LNCaP clone FGC (cell line): ENCODE data around the gene RCCD1.

Experiments
- DNase-seq: peaks from one replicate; pipeline ENCODE4 v3.0.0-alpha.2; 2011; ENCODE audit warnings: low read depth
- H3K4me3 ChIP-seq: 2 replicates; pipeline ENCODE4 v1.5.1; 2011; ENCODE audit warnings: mild to moderate bottlenecking, low read depth, low read length, control low read depth
- TF ChIP-seq, protein P1 (sequence below): IDR thresholded peaks from 2 replicates; pipeline ENCODE4 v1.5.1; 2012; ENCODE audit warnings: mild to moderate bottlenecking; ENCODE audit not compliant: control insufficient read depth, insufficient read depth; ENCODE audit errors: extremely low read depth

RCCD1 gene

GRCh38 chr15:90946941-90947576 is 7.6 kb upstream of the RCCD1 start:
- TF ChIP-seq, protein P1, sequence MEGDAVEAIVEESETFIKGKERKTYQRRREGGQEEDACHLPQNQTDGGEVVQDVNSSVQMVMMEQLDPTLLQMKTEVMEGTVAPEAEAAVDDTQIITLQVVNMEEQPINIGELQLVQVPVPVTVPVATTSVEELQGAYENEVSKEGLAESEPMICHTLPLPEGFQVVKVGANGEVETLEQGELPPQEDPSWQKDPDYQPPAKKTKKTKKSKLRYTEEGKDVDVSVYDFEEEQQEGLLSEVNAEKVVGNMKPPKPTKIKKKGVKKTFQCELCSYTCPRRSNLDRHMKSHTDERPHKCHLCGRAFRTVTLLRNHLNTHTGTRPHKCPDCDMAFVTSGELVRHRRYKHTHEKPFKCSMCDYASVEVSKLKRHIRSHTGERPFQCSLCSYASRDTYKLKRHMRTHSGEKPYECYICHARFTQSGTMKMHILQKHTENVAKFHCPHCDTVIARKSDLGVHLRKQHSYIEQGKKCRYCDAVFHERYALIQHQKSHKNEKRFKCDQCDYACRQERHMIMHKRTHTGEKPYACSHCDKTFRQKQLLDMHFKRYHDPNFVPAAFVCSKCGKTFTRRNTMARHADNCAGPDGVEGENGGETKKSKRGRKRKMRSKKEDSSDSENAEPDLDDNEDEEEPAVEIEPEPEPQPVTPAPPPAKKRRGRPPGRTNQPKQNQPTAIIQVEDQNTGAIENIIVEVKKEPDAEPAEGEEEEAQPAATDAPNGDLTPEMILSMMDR = no peak

DNA sequence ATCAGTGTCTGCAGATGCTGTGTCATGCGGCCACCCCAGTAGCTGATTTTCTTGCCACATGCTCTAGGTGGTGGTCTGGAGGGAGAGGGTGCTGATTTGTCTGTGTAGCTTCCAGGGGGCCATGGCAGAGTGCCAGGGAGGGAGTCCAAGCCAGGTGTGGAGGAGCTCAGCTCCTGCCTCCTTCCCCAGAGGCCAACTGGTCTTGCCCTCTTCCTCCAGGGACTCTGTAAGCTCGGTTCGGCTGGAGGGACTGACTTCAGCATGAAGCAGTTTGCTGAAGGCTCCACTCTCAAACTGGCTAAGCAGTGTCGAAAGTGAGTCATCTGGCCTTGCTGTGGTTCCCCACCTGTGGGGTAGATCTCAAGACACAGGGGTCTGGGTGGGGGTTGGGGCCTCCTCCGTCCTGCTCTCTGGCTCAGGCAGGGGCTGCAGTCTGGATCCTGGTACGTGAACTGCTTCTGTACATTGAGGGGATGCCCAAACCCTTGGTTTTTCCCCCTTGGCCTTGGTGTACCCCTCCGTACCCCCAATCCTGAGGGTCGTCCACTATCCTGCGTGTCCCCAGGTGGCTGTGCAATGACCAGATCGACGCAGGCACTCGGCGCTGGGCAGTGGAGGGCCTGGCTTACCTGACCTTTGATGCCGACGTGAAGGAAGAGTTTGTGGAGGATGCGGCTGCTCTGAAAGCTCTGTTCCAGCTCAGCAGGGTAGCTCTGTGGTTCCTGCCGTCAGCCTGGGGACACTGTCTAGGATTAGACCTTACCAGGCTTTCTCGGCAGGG is 6.9 kb upstream of the RCCD1 start:
- no peak overlapping the region for H3K4me3 ChIP-seq
- no peak for DNase-seq
- TF ChIP-seq, protein P1 = no peak

More at GRCh38 chr15:90946941-90947576, 7.6 kb upstream of the RCCD1 start:
- H3K4me3 ChIP-seq = no peak overlapping the region
- DNase-seq = no peak

GRCh38 chr15:90948506-90948905 is 6.2 kb upstream of the RCCD1 start:
- H3K4me3 ChIP-seq = no peak overlapping the region
- DNase-seq = no peak
- TF ChIP-seq, protein P1 = no peak

GRCh38 chr15:90949979-90950675 is 4.6 kb upstream of the RCCD1 start:
- TF ChIP-seq, protein P1 = no peak
- DNase-seq = no peak

GRCh38 chr15:90950676-90951075 is 4.0 kb upstream of the RCCD1 start:
- TF ChIP-seq, protein P1 = no peak
- no peak overlapping the region for H3K4me3 ChIP-seq
- DNase-seq = no peak

More at GRCh38 chr15:90949979-90950675, 4.6 kb upstream of the RCCD1 start:
- no peak overlapping the region for H3K4me3 ChIP-seq

GRCh38 chr15:90952901-90953677 is 1.6 kb upstream of the RCCD1 start:
- H3K4me3 ChIP-seq = no peak overlapping the region
- DNase-seq = no peak

More at GRCh38 chr15:90952901-90953677, 1.6 kb upstream of the RCCD1 start:
- TF ChIP-seq, protein P1 = no peak
